OCI-LY7 (cell line): ENCODE measurements around the gene COL15A1. TPM values are rescaled to one million over a fixed set of nuclear protein-coding genes. Genes with fewer than 3 reads are reported as not detected.

Experiments used
- BruUV-seq: library from RNA; stranded (reverse); fragments of 400-500 nt; replicated peaks from 2 replicates; lab custom pipeline; 2021; lab: Mats Ljungman, UMichigan
- CTCF ChIA-PET: fragments of 300-600 bp; sonication (Branson Sonifier 250); formaldehyde crosslinking; loops from one replicate; lab custom pipeline; 2022; ENCODE audit warnings: antibody characterized with exemption; ENCODE audit not compliant: unreplicated experiment; lab: Charles Lee
- POLR2A ChIA-PET: fragments of 300-600 bp; sonication (Branson Sonifier 250); formaldehyde crosslinking; loops from one replicate; lab custom pipeline; 2022; ENCODE audit warnings: antibody characterized with exemption; lab: Charles Lee
- DNase-seq: peaks from one replicate; pipeline ENCODE4 v3.0.0-alpha.2; 2015; ENCODE audit warnings: low spot score
- H2AFZ ChIP-seq: fragments of 200-600 bp; sonication (generic), shearing (Covaris generic); 2 replicates; pipeline ENCODE4 v1.6.1; 2014; ENCODE audit warnings: mild to moderate bottlenecking, antibody characterized with exemption, low read length, moderate library complexity
- H3K27ac ChIP-seq: fragments of 200-600 bp; sonication (generic); 2 replicates; pipeline ENCODE4 v1.5.1; 2014; ENCODE audit warnings: mixed run types, low read depth, mild to moderate bottlenecking, moderate library complexity, low read length, inconsistent platforms; ENCODE audit not compliant: poor library complexity, severe bottlenecking
- H3K36me3 ChIP-seq: fragments of 200-600 bp; sonication (generic); 2 replicates; pipeline ENCODE4 v1.6.1; 2014; ENCODE audit warnings: mild to moderate bottlenecking, antibody characterized with exemption, low read length, moderate library complexity, mixed read lengths; ENCODE audit not compliant: insufficient read depth
- H3K4me1 ChIP-seq: fragments of 200-600 bp; sonication (generic); 2 replicates; pipeline ENCODE4 v1.5.1; 2014; ENCODE audit warnings: mild to moderate bottlenecking, low read length; ENCODE audit not compliant: insufficient read depth, poor library complexity, severe bottlenecking
- H3K4me2 ChIP-seq: fragments of 200-600 bp; sonication (generic); 2 replicates; pipeline ENCODE4 v1.6.1; 2014; ENCODE audit warnings: mild to moderate bottlenecking, low read length
- H3K4me3 ChIP-seq: fragments of 200-600 bp; sonication (generic); 2 replicates; pipeline ENCODE4 v1.5.1; 2014; ENCODE audit warnings: mild to moderate bottlenecking, low read depth, low read length; ENCODE audit not compliant: poor library complexity, severe bottlenecking
- H3K79me2 ChIP-seq: fragments of 200-600 bp; sonication (generic); 2 replicates; pipeline ENCODE4 v1.6.1; 2016; ENCODE audit warnings: low read depth, mild to moderate bottlenecking, low read length, moderate library complexity, mixed read lengths; ENCODE audit not compliant: insufficient read depth
- H3K9me2 ChIP-seq: fragments of 200-600 bp; sonication (generic); 2 replicates; pipeline ENCODE4 v1.6.1; 2016; ENCODE audit warnings: mild to moderate bottlenecking, low read length, mixed read lengths; ENCODE audit not compliant: insufficient read depth
- H3K9me3 ChIP-seq: fragments of 200-600 bp; sonication (generic); 2 replicates; pipeline ENCODE4 v1.6.1; 2014; ENCODE audit warnings: mild to moderate bottlenecking, mixed run types, low read length, mixed read lengths
- H4K20me1 ChIP-seq: fragments of 200-600 bp; sonication (generic); 2 replicates; pipeline ENCODE4 v1.6.1; 2014; ENCODE audit warnings: mild to moderate bottlenecking, antibody characterized with exemption, low read length, moderate library complexity, mixed read lengths; ENCODE audit not compliant: insufficient read depth
- CTCF ChIP-seq: fragments of 200-600 bp; sonication (generic); conservative IDR thresholded peaks from 2 replicates; pipeline ENCODE4 v1.5.1; 2014; ENCODE audit warnings: mild to moderate bottlenecking, antibody characterized with exemption, low read length, moderate library complexity, mixed read lengths
- EZH2phosphoT487 ChIP-seq: fragments of 200-600 bp; sonication (generic); IDR thresholded peaks from 2 replicates; pipeline ENCODE4 v1.6.1; 2018; ENCODE audit warnings: low read depth, borderline replicate concordance, mild to moderate bottlenecking, mixed run types, antibody characterized with exemption, low read length, moderate library complexity, mixed read lengths
- intact Hi-C: fragments of 100-400 bp; cut with micrococcal nuclease; formaldehyde crosslinking; loops from one replicate; pipeline ENCODE4 v1.10.0; 2022; ENCODE audit not compliant: unreplicated experiment
- total RNA-seq, 2 experiments: library from RNA; depleted of rRNA in 1 of 2; stranded (reverse); fragments of >200 nt in 1 of 2; shearing (Covaris generic) in 1 of 2; gene quantifications; 2 replicates each; pipeline ENCODE4 v1.2.3, GENCODE V29; 2014 to 2022

The COL15A1 gene
- total RNA-seq, 2 experiments from 2014 or later, result not detected

- DNase-seq, result no peak
- Histone ChIP-seq H4K20me1 (no peaks in the 10 kb centered on the region), H3K27ac (no peak overlapping the region), H3K4me1 (peaks cover 5% of the 10 kb centered on the region), H3K4me2 (no peak overlapping the region), H3K9me2 (no peaks in the 10 kb centered on the region), H3K79me2 (no peaks in the 10 kb centered on the region), H2AFZ (no peak overlapping the region), H3K9me3 (no peaks in the 10 kb centered on the region), H3K4me3 (no peak overlapping the region), H3K36me3 (no peaks in the 10 kb centered on the region)
- CTCF ChIA-PET, result no interaction called here
- intact Hi-C loops, result no loop called here
- TF ChIP-seq CTCF (no peak), EZH2phosphoT487 (no peak)
- BruUV-seq, result no TSS peak
- POLR2A ChIA-PET, result interaction anchor here (0.6 kb wide), 1 partner anchor 9 kb away, joined by 3 read pairs; no protein-coding TSS in a partner anchor
These were observed 46.6 kb downstream of the COL15A1 start for GRCh38 chr9:98990181-98990870.

- no peak overlapping the region for H3K27ac ChIP-seq
- H3K4me1 ChIP-seq, result peaks cover 5% of the 10 kb centered on the region
- intact Hi-C loops, result no loop called here
- no peak for DNase-seq
- POLR2A ChIA-PET, result interaction anchor here (0.6 to 1.2 kb wide), 4 partner anchors 21 to 1324 kb away, joined by 3 to 5 read pairs (median 3); no protein-coding TSS in a partner anchor
- H3K79me2 ChIP-seq, result no peaks in the 10 kb centered on the region
- no peaks in the 10 kb centered on the region for H3K36me3 ChIP-seq
- CTCF ChIA-PET, result interaction anchor here (1.0 kb wide), 1 partner anchor 48 kb away, joined by 3 read pairs; no protein-coding TSS in a partner anchor
- H3K9me3 ChIP-seq, result no peaks in the 10 kb centered on the region
- no TSS peak for BruUV-seq
- H3K4me2 ChIP-seq, result no peak overlapping the region
- H3K9me2 ChIP-seq, result no peaks in the 10 kb centered on the region
- H2AFZ ChIP-seq, result no peak overlapping the region
- no peaks in the 10 kb centered on the region for H4K20me1 ChIP-seq
- no peak overlapping the region for H3K4me3 ChIP-seq
- no peak for TF ChIP-seq CTCF
- TF ChIP-seq EZH2phosphoT487, result no peak
These were observed 48.6 kb downstream of the COL15A1 start for GRCh38 chr9:98992107-98992884.
